Subcutaneous abdominal adipose tissue (tissue), 5 donors: ENCODE results near the gene PIWIL4.
"Not testable (repeated sequence)": the region's sequence is repeated elsewhere in the genome, so short reads cannot be mapped to it uniquely, and the experiment has no call there.

ENCODE experiments used
- H3K27ac ChIP-seq: one replicate; pipeline ENCODE4 v1.7.0; 2013; ENCODE audit warnings: low read depth, mild to moderate bottlenecking, inconsistent platforms, low read length, moderate library complexity
- H3K27me3 ChIP-seq, 5 donors: one replicate each; pipeline ENCODE4 v1.7.0; 2013; ENCODE audit warnings: low read length in 5 of 5, inconsistent platforms in 1 of 5; ENCODE audit not compliant: control insufficient read depth in 5 of 5, insufficient read depth in 4 of 5
- H3K36me3 ChIP-seq, 5 donors: one replicate each; pipeline ENCODE4 v1.7.0; 2013; ENCODE audit warnings: low read length in 5 of 5; ENCODE audit not compliant: control insufficient read depth in 5 of 5, insufficient read depth in 5 of 5
- H3K4me1 ChIP-seq, 5 donors: one replicate each; pipeline ENCODE4 v1.7.0; 2013; ENCODE audit warnings: low read length in 5 of 5, mild to moderate bottlenecking in 3 of 5, moderate library complexity in 1 of 5; ENCODE audit not compliant: control insufficient read depth in 5 of 5, insufficient read depth in 5 of 5
- H3K4me3 ChIP-seq, 5 donors: one replicate each; pipeline ENCODE4 v1.7.0; 2013; ENCODE audit warnings: low read length in 5 of 5, low read depth in 1 of 5
- H3K9ac ChIP-seq, 5 donors: one replicate each; pipeline ENCODE4 v1.7.0; 2013; ENCODE audit warnings: low read length in 5 of 5, mild to moderate bottlenecking in 4 of 5, moderate library complexity in 3 of 5
- H3K9me3 ChIP-seq, 5 donors: one replicate each; pipeline ENCODE4 v1.7.0; 2013; ENCODE audit warnings: low read length in 5 of 5; ENCODE audit not compliant: control insufficient read depth in 5 of 5
- donor health status: healthy.
- donor health status: healthy.
- donor health status: healthy.
- donor health status: healthy.
- donor health status: healthy.

PIWIL4 gene

DNA sequence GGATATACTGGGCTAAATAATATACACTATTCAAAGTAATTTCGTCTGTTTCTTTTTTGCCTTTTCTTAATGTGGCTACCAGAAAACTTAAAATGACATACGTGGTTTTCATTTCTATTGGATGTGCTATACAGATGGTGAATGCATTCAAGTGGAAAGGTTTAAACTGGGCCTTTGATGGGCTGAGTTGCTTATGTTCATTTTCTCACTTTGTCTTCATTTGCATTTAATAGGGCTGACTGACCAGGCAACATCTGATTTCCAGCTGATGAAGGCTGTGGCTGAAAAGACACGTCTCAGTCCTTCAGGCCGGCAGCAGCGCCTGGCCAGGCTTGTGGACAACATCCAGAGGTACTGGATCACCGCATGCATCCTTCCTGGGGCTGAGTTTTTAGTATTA is 27.9 kb downstream of the PIWIL4 start:
- H3K27ac ChIP-seq: no peak overlapping the region
- H3K4me3 ChIP-seq: no peak overlapping the region
- H3K27me3 ChIP-seq: no peaks in the 10 kb centered on the region
- H3K4me1 ChIP-seq: no peaks in the 10 kb centered on the region
- H3K9me3 ChIP-seq: no peaks in the 10 kb centered on the region
- no peak overlapping the region for H3K9ac ChIP-seq
- H3K36me3 ChIP-seq: peaks cover 7 to 36% (median 24%) of the 10 kb centered on the region in 5 donors

GRCh38 chr11:94597896-94598295 is 30.7 kb downstream of the PIWIL4 start:
- Histone ChIP-seq H3K4me3 (no peak overlapping the region), H3K27me3 (no peaks in the 10 kb centered on the region), H3K36me3 (peaks cover 7 to 22% (median 14%) of the 10 kb centered on the region in 5 donors), H3K4me1 (no peaks in the 10 kb centered on the region), H3K9ac (no peak overlapping the region), H3K27ac (no peak overlapping the region), H3K9me3 (no peaks in the 10 kb centered on the region)

GRCh38 chr11:94599510-94599909 is 32.3 kb downstream of the PIWIL4 start:
- H3K9ac ChIP-seq: no peak overlapping the region
- H3K4me1 ChIP-seq: no peaks in the 10 kb centered on the region
- no peak overlapping the region for H3K27ac ChIP-seq
- peaks cover 7 to 22% (median 14%) of the 10 kb centered on the region in 5 donors for H3K36me3 ChIP-seq
- H3K4me3 ChIP-seq: no peak overlapping the region
- no peaks in the 10 kb centered on the region for H3K27me3 ChIP-seq
- H3K9me3 ChIP-seq: no peaks in the 10 kb centered on the region

DNA sequence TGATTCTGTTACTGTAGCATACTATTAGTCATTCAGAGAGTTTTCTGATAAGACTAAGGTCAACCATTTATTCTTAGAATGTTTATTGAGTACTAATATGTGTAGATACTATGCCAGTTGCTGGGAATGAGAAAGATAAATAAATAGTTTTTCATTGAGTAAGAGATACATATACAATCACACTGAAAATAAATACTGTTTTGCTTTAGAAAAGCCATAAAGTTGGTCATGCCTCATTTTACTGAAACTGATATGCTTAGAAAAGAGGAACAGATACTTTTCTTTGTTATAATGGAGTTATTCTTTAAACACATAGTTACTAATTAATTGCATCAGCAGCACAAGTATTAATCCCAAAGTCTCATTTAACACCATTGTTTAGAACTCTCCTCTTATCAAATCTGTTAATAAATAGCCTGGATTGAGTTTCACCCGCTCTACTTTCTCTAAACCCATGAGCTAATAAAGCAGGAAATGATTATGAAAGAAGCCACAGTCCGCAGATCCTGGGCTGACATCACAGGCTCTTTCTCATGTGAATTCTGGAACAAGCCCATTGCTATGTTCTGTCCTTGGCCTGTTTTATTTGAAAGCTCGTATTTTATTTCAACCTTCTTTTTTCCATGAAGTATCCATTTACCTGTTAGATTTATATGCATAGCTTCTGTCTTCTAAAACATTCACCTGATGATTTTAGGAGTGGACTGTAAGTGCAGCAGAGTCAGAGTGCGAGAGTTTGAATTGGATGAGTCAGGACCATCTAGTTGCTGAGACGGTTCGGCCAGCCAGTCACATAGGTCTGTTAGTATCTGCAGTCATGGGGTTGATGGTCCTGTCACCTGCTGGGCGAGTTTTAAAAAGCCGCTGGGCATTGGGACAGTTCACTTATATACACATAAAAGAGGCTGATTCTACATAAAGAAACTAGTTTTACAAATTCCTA is 35.5 kb downstream of the PIWIL4 start:
- no peaks in the 10 kb centered on the region for H3K4me1 ChIP-seq
- no peak overlapping the region for H3K27ac ChIP-seq
- no peaks in the 10 kb centered on the region for H3K27me3 ChIP-seq
- H3K9ac ChIP-seq: no peak overlapping the region
- peaks cover 0 to 6% (median 2%) of the 10 kb centered on the region in 5 donors for H3K36me3 ChIP-seq
- H3K4me3 ChIP-seq: no peak overlapping the region
- H3K9me3 ChIP-seq: no peaks in the 10 kb centered on the region

DNA sequence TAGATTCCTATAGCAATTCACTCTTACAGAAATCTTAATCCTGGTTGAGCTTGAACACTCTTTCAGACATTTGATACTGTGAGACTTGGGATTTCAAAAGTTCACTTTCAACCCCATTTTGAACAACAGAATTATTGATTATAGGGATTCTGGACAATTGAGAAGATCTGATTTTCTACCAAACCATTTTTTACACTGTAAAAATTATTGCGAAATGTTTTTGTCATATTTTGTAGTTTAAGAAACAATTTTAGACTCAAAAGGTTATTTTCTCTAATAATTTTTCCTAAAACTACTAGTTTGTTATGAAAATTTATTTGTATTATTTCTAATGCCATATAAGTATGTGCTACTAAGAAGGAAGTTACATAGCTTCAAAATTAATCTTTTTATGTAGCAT is 36.4 kb downstream of the PIWIL4 start:
- Histone ChIP-seq H3K27me3 (no peaks in the 10 kb centered on the region), H3K9me3 (peaks cover 0 to 3% (median 0%) of the 10 kb centered on the region in 5 donors), H3K36me3 (peaks cover 2 to 9% (median 4%) of the 10 kb centered on the region in 5 donors), H3K4me1 (no peaks in the 10 kb centered on the region), H3K27ac (no peak overlapping the region), H3K4me3 (no peak overlapping the region), H3K9ac (no peak overlapping the region)

DNA sequence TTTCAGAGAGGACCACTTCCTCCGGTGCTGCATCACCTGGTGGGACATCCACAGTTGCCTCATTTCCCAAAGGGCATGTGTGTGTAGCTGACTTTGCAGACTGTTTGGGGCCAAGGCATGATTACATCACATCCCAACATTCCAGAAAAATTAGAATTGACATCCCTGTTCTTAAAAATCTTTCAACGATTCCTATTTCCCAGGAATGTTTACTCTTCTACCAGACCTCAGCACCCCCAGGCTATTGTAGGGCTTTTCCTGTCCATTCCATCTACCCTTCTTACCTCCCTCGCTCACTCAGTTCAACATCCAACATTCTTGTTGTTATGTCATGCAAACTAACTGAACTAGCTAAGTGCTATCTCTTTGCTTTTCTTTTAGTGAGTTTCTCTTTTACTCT is 37.3 kb downstream of the PIWIL4 start:
- Histone ChIP-seq H3K4me1 (no peaks in the 10 kb centered on the region), H3K4me3 (no peak overlapping the region), H3K9me3 (peaks cover 0 to 3% (median 0%) of the 10 kb centered on the region in 5 donors), H3K27ac (no peak overlapping the region), H3K9ac (no peak overlapping the region), H3K36me3 (peaks cover 2 to 9% (median 7%) of the 10 kb centered on the region in 5 donors), H3K27me3 (no peaks in the 10 kb centered on the region)

- Histone ChIP-seq H3K4me3 (no peak overlapping the region), H3K27ac (no peak overlapping the region), H3K9ac (no peak overlapping the region), H3K4me1 (no peaks in the 10 kb centered on the region), H3K9me3 (peaks cover 10 to 22% (median 15%) of the 10 kb centered on the region in 5 donors), H3K36me3 (peaks cover 0 to 10% (median 3%) of the 10 kb centered on the region in 5 donors), H3K27me3 (no peaks in the 10 kb centered on the region)
Measured at GRCh38 chr11:94613120-94613519, 46.0 kb downstream of the PIWIL4 start.

GRCh38 chr11:94623120-94623735 is 56.1 kb downstream of the PIWIL4 start:
- Histone ChIP-seq H3K27me3 (no peaks in the 10 kb centered on the region), H3K4me3 (no peak overlapping the region), H3K27ac (no peak overlapping the region), H3K9me3 (peaks cover 0 to 8% (median 3%) of the 10 kb centered on the region in 5 donors), H3K4me1 (peaks cover 0 to 2% (median 0%) of the 10 kb centered on the region in 5 donors), H3K9ac (no peak overlapping the region), H3K36me3 (peaks cover 0 to 2% (median 0%) of the 10 kb centered on the region in 5 donors)

GRCh38 chr11:94625422-94625821 is 58.3 kb downstream of the PIWIL4 start:
- H3K9me3 ChIP-seq: not testable (repeated sequence)

GRCh38 chr11:94627003-94627560 is 59.9 kb downstream of the PIWIL4 start:
- H3K9ac ChIP-seq, H3K36me3 ChIP-seq, H3K4me3 ChIP-seq: not testable (repeated sequence)

More at GRCh38 chr11:94625422-94625821, 58.3 kb downstream of the PIWIL4 start:
- H3K36me3 ChIP-seq, H3K4me1 ChIP-seq, H3K4me3 ChIP-seq, H3K27ac ChIP-seq, H3K9ac ChIP-seq, H3K27me3 ChIP-seq: not testable (repeated sequence)

More at GRCh38 chr11:94627003-94627560, 59.9 kb downstream of the PIWIL4 start:
- not testable (repeated sequence) for H3K4me1 ChIP-seq, H3K9me3 ChIP-seq, H3K27me3 ChIP-seq, H3K27ac ChIP-seq
